HG03135 (cell line): Measurements from ENCODE around the gene GDA.
"Not testable (repeated sequence)": the region's sequence is repeated elsewhere in the genome, so short reads cannot be mapped to it uniquely, and the experiment has no call there.

Experiments
- ATAC-seq: cut with Tn5 transposase; IDR thresholded peaks from one replicate; pipeline ENCODE4 v1.9.1; 2021; ENCODE audit warnings: mild to moderate bottlenecking, moderate library complexity; ENCODE audit not compliant: unreplicated experiment

GDA gene

DNA sequence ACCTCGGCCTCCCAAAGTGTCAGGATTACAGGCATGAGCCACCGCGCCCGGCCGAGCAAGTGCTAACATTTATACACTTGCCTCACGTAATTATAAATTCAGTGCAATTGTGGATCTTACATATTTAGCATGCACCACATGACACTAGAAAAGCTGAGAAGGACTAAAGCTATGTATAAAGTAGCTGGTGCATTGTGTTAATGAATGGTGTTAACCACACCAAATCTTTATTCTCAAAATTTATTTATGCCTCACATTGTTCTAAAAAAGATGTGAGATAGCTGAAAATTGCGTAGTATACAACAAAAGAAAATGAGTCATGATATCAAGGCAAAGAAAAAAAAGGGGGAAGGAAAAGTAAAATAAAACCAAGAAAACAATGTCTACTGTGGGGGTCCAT is 54.8 kb downstream of the GDA start:
- no peak for ATAC-seq

DNA sequence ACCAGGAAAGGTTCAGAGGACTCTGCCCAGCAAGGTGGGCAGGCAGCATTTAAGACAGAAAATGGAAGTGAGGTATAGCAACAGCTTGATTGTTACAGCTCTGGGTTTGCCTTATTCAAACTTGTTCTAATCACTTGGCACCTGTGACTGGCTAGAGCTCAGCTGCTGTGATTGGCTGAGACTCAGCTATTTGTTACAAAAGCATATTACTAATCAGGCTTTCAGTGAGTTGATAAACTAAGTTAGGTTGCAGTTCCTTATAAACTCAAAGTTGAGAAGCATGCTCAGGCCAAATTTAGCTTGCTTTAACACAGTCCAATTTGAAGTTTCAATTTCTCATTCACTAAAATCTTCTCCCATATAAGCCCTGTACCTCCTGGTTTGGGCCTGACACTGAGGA is 56.3 kb downstream of the GDA start:
- peak; percentile 78 for ATAC-seq

GRCh38 chr9:72207278-72207677 is 58.0 kb downstream of the GDA start:
- ATAC-seq = peak; percentile 56

DNA sequence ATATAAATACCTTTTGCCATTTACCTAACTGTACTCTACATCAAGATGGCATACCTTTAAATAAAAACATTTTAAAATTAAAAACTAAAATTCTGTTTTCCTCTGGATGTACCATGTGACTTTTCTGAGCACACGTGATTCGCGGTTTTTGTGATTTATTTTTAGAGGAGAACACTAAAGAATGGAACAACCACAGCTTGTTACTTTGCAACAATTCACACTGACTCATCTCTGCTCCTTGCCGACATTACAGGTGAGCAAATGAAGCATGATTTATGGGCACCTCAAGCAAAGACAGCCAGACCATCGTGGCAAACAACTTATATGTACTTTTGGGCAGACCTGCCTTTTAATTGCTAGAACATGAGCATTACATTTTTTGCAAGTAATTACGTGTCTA is 61.3 kb downstream of the GDA start:
- no peak for ATAC-seq

DNA sequence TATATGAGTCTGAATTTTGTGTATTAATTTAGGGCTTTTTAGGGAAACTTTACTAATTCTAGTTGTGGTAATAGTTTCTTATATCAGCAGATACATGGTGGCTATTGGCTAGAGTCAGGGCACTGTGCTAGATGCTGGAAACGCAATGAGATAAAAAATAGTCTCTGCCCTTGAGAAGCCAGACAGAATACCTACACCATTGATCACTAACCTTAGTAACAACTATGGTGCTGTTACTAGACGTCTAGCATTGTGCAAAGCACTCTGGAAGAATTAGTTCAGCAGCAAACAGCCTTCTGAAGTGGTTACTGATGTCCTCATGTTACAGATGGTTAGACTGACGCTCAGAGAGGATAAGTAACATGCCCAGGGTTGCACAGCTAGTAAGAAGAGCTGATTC is 61.8 kb downstream of the GDA start:
- ATAC-seq = no peak

GRCh38 chr9:72213906-72214305 is 64.7 kb downstream of the GDA start:
- no peak for ATAC-seq

DNA sequence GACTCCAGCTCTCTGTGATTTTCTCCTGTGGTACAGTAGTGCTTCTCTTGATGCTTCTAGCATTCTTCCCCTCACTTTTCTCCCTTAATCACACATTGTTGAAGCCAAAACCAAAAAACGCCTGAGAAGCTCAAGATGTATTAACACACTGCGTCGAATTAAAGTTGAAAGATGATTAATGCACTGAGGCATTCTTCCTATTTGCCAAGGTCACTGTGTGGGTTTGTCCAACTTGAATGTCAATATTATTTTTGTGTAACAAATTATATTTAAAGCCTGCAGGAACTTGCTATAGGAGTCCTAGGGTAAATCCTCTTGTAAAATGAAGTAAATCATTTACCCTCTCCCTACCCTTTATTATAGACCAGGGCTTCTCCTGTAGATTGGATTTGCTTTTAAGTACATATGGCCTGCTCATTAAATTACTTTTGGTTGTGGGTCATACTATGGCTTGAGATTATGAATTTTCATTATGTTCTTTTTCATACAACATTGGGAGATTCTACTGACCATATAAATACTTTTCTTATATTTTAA is 68.1 kb downstream of the GDA start:
- no peak for ATAC-seq

GRCh38 chr9:72220589-72220988 is 71.3 kb downstream of the GDA start:
- ATAC-seq = no peak

DNA sequence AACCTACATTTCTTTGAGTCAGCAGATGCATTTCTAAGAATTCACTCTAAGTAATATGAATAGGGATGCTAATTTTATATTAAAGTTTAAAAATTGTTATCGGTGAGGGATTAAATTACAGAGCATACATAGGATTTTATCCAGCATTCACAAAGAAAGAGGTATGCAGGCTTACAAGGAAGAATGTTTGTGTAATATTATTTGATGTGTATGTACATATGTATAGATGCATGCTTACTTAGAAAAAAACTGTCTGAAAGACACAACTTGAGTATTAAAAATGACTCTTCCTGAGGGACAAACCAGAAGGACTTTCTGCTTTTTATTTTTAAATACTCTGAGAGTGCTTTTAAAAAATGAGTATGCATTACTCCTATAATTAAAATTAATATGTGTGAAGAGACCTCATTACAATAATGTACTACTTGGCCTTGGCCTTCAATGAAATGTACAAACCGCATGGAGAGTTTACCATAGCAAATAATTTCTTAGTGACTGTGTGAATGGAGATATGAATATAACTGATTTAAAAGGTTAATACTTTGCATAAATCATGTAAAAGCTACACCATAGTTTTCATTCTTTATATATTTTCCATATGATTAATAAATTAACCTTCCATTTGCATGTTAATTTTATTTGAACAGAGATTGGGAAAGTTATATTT is 77.0 kb downstream of the GDA start:
- ATAC-seq = no peak

DNA sequence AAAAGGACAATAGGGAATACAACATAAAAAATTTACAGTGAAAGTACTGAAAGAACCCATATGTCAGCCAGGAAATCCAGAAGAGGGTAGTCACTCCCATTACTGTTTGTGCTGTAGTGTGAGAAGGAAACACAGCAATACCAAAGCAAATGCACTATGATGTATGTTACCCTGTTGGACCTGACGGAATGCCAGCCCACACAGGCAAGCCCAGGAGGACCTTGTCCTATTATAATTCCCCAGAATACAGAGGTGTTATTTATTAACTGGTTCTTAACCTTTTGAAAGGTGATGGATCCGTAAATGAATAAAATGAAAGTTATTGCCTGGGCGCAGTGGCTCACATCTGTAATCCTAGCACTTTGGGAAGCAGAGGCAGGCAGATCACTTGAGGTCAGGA is 79.0 kb downstream of the GDA start:
- no peak for ATAC-seq

DNA sequence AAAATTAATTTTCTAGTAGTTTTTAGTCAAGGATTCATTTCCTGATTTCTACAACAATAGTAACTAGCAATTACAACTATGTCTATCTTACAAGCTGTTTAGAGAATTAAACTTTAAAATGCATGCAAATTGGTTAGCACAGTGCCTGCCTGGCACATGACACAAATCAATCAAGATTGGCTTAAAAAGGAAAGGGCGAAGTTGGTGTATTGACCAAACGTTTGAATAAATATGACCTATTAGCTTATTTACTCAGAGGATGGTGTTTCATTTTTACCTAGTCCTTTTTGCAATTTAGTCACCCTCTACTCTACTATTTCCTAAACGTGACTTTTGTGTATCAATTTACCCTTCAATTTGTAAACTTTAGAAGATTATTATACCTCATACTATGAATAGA is 83.5 kb downstream of the GDA start:
- no peak for ATAC-seq

- ATAC-seq = no peak
These were observed 98.3 kb downstream of the GDA start for GRCh38 chr9:72247549-72247948.

GRCh38 chr9:72251589-72251988 is 102.3 kb downstream of the GDA start:
- no peak for ATAC-seq

- ATAC-seq = no peak
These were observed 105.8 kb downstream of the GDA start for GRCh38 chr9:72254901-72255545.

DNA sequence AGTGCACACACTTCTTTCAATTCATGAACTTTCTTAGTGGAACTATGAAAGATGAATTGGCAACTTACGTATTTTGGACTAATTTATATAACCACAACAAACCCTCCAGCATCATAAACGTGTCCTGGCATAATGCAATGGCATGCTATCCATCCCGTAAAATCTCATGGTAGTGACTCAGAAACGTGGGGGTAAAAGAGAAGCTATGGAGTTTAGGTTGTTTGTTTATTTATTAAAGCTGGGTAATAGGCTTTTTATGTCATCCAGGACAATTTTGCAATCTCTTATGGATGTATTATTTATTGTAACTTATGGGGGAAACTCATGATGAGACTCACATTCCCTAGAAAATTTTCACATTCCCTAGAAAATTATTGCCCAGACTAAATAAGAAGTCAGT is 106.3 kb downstream of the GDA start:
- ATAC-seq = no peak

DNA sequence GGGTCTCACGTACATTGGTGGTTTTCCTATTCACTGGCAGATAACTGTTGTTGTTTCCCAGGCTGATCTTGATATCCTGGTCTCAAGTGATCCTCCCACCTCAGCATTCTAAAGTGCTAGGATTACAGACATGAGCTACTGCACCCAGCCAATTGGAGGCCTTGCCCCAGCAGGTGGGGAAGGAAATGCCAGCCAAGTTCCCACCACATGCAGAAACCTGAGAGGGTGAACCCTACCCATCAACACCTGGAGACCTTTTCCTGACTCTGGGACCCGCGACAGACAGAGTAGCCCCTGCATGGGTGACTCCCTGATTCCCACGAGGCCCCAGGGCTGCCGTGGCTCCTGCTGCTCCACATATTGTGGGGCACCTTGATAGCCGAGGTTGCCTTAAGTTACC is 107.7 kb downstream of the GDA start:
- ATAC-seq = no peak

DNA sequence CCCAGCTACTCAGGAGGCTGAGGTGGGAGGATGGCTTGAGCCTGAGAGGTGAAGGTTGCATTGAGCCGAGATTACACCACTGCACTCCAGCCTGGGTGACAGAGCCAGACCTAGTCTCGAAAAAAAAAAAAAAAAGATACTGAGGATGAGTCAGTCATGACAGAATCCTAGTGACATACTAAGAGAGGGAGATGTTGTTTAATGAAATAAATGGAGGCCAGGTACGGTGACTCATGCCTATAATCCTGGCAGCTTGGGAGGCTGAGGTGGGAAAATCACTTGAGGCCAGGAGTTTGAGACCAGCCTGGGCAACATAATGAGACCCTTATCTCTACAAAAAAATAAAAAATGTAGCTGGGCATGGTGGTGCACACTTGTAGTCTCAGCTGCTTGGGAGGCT is 108.6 kb downstream of the GDA start:
- no peak for ATAC-seq

GRCh38 chr9:72262063-72262462 is 112.8 kb downstream of the GDA start:
- ATAC-seq = no peak

DNA sequence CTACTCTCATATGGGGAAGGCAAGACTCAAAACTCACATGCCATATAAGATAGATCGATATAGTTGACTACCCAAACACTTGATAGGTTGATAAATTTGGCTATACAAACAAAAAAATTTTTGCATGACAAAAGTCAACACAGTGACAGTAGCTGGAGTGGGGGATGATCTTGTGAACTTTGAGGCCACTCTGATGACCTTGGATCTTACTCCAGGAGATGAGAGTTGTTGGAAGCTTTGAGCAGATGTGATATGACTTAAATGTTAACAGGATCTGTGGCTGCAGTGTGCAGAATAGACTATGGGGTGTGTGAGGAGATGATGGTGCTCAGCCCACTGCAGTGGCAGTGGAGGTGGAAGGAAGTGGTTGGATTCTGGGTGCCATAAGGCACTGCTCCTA is 114.3 kb downstream of the GDA start:
- ATAC-seq = no peak

DNA sequence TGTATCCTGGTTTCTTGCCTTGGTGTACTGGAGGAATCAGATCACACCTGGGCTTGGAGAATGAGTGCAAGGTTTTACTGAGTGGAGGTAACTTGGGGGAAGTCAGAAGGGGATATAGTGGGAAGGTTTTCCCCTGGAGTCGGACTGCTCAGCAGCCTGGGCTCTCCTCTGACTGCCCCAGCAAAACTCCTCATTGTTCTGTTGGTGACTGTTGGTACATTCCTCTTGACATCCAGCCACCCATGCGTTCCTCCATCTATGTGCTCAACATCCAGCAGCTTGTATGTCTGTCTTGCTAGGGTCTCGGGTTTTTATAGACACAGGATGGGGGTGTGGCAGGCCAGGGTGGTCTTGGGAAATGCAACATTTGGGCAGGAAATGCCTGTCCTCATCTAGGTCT is 119.7 kb downstream of the GDA start:
- no peak for ATAC-seq

- ATAC-seq = not testable (repeated sequence)
These were observed 121.1 kb downstream of the GDA start for GRCh38 chr9:72270359-72270758.

GRCh38 chr9:72271613-72272478 is 122.6 kb downstream of the GDA start:
- no peak for ATAC-seq
